ENCODE results near the gene CHTF18. TPM values are rescaled to one million over a fixed set of nuclear protein-coding genes. Genes with fewer than 3 reads are reported as not detected.

CHTF18 gene
- polyA plus RNA-seq, 1 donor (not counting 4 experiments of a cell fraction or from before 2014, with no cell fraction given): 5.7 TPM

DNA sequence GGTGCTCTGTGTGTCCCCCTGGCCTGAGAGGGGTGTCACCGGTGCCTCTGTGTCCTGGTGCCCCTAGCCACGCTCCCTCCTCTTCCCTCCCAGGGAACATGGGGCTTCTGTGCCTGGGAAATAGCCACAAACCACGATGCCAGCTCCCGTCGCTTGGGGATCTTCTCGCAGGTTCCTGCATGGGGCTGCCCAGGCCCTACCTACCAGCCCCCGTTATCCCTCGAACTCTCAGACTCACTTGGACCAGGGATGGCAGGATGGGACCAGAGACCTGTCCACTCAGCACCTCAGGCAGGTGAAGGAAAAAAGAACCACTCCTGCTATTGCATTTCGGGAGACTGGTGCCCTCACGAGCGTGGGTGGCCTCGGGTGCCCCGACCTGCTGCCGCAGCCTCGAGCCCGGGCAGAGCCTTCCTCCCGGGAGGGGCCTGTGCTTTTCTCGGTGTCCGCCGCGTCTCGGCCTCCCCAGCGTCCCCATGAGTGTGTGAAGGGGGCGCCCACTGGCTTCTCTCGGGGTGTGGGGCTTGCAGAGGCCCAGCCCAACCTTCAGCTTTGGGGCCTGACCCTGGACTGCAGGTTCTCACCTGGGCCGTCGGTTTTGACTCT lies 53.1 kb downstream of the CHTF18 start:
- Histone ChIP-seq H4K20me1 (ENCODE audit: control insufficient read depth, extremely low read depth, insufficient read depth, low read length) (no peaks in the 10 kb centered on the region), H3K4me3 (ENCODE audit: control insufficient read depth in 2 of 3, extremely low read depth in 1 of 3, insufficient read depth in 2 of 3, low read depth in 1 of 3, low read length in 3 of 3) (no peak overlapping the region), H3K27ac (ENCODE audit: control insufficient read depth, insufficient read depth, low read length) (no peak overlapping the region), H3K9me1 (ENCODE audit: control insufficient read depth, extremely low read depth, insufficient read depth, low read length) (no peaks in the 10 kb centered on the region), H3K79me2 (ENCODE audit: control insufficient read depth, insufficient read depth, low read length) (no peaks in the 10 kb centered on the region), H3K36me3 (ENCODE audit: control insufficient read depth in 2 of 2, extremely low read depth in 1 of 2, insufficient read depth in 2 of 2, low read length in 2 of 2) (no peaks in the 10 kb centered on the region), H2AFZ (ENCODE audit: control insufficient read depth, low read length) (no peak overlapping the region), H3K9me3 (ENCODE audit: control insufficient read depth, low read depth, low read length) (no peaks in the 10 kb centered on the region), H3K27me3 (ENCODE audit: control insufficient read depth, extremely low read depth, insufficient read depth, low read length) (no peaks in the 10 kb centered on the region), H3K9ac (ENCODE audit: control insufficient read depth, extremely low read depth, insufficient read depth, low read length) (no peak overlapping the region), H3K4me2 (ENCODE audit: control insufficient read depth, extremely low read depth, insufficient read depth, low read depth, low read length) (no peak overlapping the region), H3K4me1 (ENCODE audit: control insufficient read depth, extremely low read depth, insufficient read depth, low read length) (no peaks in the 10 kb centered on the region)
- TF ChIP-seq CTCF (optimal IDR thresholded peaks at IDR 0.05 in 1 of 3, IDR thresholded peaks at IDR 0.05 in 1 of 3, conservative IDR thresholded peaks at IDR 0.05 in 1 of 3; ENCODE audit: extremely low read depth in 1 of 3, insufficient read depth in 2 of 3, low read length in 3 of 3) (no peak), EZH2 (IDR thresholded peaks at IDR 0.05; ENCODE audit: low read length) (no peak)
- dilution Hi-C loops (cut with MboI; ENCODE audit: extremely low pct_ligation_motif_present, low sequenced_read_pairs): no loop called here
- FAIRE-seq: no peak
- no peak for DNase-seq (ENCODE audit: low read depth, low spot score)

DNA sequence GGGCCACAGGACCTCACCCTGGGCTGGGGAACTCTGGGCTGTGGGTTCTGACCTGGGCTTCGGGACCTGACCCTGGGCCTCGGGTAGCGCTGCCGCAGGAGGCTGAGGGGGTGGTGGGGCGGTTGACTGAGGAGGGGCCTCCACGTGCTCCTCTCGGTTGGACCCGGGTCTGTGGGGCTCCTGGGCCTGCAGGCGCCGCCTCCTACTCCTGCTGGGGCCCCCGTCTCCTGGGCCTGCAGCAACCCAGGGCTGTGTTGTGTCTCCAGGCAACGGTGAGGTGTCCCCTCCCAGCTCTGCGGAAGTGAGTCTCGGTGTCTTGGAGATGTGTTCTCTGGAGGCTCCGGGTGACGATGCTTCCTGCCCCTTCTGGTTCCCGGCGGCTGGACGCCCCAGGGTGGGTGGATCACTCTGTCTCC lies 53.6 kb downstream of the CHTF18 start:
- Histone ChIP-seq H4K20me1 (ENCODE audit: control insufficient read depth, extremely low read depth, insufficient read depth, low read length) (no peaks in the 10 kb centered on the region), H3K4me2 (ENCODE audit: control insufficient read depth, extremely low read depth, insufficient read depth, low read depth, low read length) (no peak overlapping the region), H3K9me3 (ENCODE audit: control insufficient read depth, low read depth, low read length) (no peaks in the 10 kb centered on the region), H3K27ac (ENCODE audit: control insufficient read depth, insufficient read depth, low read length) (no peak overlapping the region), H3K9me1 (ENCODE audit: control insufficient read depth, extremely low read depth, insufficient read depth, low read length) (no peaks in the 10 kb centered on the region), H3K79me2 (ENCODE audit: control insufficient read depth, insufficient read depth, low read length) (no peaks in the 10 kb centered on the region), H3K4me3 (ENCODE audit: control insufficient read depth in 2 of 3, extremely low read depth in 1 of 3, insufficient read depth in 2 of 3, low read depth in 1 of 3, low read length in 3 of 3) (no peak overlapping the region), H2AFZ (ENCODE audit: control insufficient read depth, low read length) (no peak overlapping the region), H3K9ac (ENCODE audit: control insufficient read depth, extremely low read depth, insufficient read depth, low read length) (no peak overlapping the region), H3K4me1 (ENCODE audit: control insufficient read depth, extremely low read depth, insufficient read depth, low read length) (no peaks in the 10 kb centered on the region), H3K27me3 (ENCODE audit: control insufficient read depth, extremely low read depth, insufficient read depth, low read length) (no peaks in the 10 kb centered on the region), H3K36me3 (ENCODE audit: control insufficient read depth in 2 of 2, extremely low read depth in 1 of 2, insufficient read depth in 2 of 2, low read length in 2 of 2) (no peaks in the 10 kb centered on the region)
- dilution Hi-C loops (cut with MboI; ENCODE audit: extremely low pct_ligation_motif_present, low sequenced_read_pairs): no loop called here
- TF ChIP-seq EZH2 (IDR thresholded peaks at IDR 0.05; ENCODE audit: low read length): no peak
- no peak for TF ChIP-seq CTCF (optimal IDR thresholded peaks at IDR 0.05 in 1 of 3, IDR thresholded peaks at IDR 0.05 in 1 of 3, conservative IDR thresholded peaks at IDR 0.05 in 1 of 3; ENCODE audit: extremely low read depth in 1 of 3, insufficient read depth in 2 of 3, low read length in 3 of 3)
- no peak for FAIRE-seq
- DNase-seq (ENCODE audit: low read depth, low spot score): no peak

Data from keratinocyte (primary cell).